HG03045 (cell line): ENCODE measurements around the gene LRRC61.

Experiments used
- ATAC-seq: cut with Tn5 transposase; IDR thresholded peaks from one replicate; pipeline ENCODE4 v1.9.1; 2021; ENCODE audit warnings: mild to moderate bottlenecking, moderate library complexity; ENCODE audit not compliant: unreplicated experiment

Gene LRRC61

GRCh38 chr7:150329331-150330120 is 6.4 kb downstream of the LRRC61 start:
- ATAC-seq: no peak

- ATAC-seq: no peak
Measured at GRCh38 chr7:150330211-150330885, 7.2 kb downstream of the LRRC61 start.

- ATAC-seq: no peak
Measured at GRCh38 chr7:150332852-150333635, 9.9 kb downstream of the LRRC61 start.

DNA sequence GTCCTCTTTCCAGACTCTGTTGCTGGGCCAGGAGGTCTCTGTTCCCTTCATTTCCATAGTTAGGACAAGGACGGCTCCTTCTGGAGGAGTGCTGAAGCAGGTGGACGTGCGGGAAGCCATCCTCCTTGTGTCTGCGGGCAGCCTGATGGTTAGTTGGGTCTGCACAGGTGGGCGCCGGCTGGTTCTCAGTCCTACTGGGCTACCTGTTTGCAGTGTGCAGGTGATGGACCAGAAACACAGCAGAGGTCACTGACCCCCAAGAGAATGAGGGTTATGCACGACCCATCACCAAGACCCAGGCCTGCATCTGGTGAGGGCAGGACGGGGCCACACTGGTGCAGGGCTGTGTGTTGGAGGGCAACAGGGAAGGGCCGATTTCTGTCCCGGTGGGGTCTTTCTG is 10.5 kb downstream of the LRRC61 start:
- no peak for ATAC-seq

DNA sequence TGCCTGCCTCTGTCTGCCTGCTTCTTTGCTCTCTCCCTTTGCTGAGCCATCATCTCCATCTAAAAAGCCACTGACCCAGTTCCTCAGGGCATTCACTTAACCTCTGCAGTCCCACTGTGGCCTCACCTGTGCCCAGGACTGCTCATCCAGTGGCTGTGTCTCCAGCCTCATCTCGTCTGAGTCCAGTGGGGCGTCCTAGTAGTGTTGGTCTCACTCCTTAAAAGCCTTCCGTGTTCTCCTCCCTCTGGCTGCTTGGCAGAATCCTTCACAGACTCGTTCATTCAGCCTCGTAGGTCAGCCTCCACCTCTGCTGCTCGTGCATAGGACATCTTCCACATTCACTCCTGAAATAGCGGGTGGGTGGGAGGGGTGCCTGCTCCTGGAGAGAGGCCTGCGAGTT is 11.0 kb downstream of the LRRC61 start:
- no peak for ATAC-seq

DNA sequence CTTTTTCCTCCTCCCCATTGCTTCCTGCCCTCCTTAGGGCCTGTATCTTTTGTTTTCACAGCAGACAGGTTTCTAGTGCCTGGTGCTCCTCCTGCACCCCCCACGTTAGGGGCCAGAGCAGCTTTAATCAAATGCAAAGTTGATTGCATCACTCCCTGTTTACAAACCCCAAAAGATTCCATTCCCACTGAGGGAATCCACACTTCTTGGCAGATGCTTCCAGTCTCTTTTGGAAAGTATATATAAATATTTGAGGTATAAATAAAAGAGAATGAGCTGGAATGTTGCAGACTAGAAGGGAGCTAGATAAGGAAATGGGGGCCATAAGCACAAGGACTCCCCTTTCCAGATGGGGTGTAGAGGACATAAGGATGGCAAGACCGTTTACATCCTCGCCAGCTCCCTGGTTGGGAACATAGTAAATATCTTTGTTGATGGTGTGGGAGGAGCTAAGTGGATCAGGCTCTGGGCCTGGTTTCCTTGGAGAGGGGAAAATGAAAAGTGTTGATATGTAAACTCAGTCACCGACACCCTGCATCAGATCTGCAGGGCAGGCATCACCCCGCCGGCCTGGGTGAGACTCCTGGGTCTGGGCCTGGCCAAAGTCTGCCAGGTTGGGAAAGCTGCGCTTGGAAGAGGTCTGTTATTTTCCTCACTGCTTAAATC is 12.1 kb downstream of the LRRC61 start:
- no peak for ATAC-seq

GRCh38 chr7:150335774-150336112 is 12.6 kb downstream of the LRRC61 start:
- ATAC-seq: no peak

DNA sequence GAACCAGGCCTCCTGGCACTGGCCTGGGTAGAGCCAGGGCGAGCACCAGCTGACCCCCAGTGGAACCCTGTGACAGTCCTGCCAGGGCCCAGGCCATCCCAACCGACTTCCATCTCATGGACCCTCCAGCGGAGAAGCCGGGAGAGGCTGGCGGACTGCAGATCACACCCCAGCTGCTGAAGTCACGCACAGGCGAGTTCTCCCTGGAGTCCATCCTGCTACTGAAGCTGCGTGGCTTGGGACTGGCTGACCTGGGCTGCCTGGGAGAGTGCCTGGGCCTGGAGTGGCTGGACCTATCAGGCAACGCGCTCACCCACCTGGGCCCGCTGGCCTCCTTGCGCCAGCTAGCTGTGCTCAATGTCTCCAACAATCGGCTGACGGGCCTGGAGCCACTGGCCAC is 13.6 kb downstream of the LRRC61 start:
- no peak for ATAC-seq

DNA sequence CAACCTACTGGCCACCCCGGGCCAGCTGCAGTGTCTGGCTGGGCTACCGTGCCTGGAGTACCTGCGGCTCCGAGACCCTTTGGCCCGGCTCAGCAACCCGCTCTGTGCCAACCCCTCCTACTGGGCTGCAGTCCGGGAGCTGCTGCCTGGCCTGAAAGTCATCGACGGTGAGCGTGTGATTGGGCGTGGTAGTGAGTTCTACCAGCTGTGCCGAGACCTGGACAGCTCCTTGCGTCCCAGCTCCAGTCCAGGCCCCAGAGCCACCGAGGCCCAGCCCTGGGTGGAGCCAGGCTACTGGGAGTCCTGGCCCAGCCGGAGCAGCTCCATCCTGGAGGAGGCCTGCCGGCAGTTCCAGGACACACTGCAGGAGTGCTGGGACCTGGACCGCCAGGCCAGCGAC is 14.0 kb downstream of the LRRC61 start:
- no peak for ATAC-seq

- ATAC-seq: no peak
Measured at GRCh38 chr7:150337659-150338081, 14.5 kb downstream of the LRRC61 start.

DNA sequence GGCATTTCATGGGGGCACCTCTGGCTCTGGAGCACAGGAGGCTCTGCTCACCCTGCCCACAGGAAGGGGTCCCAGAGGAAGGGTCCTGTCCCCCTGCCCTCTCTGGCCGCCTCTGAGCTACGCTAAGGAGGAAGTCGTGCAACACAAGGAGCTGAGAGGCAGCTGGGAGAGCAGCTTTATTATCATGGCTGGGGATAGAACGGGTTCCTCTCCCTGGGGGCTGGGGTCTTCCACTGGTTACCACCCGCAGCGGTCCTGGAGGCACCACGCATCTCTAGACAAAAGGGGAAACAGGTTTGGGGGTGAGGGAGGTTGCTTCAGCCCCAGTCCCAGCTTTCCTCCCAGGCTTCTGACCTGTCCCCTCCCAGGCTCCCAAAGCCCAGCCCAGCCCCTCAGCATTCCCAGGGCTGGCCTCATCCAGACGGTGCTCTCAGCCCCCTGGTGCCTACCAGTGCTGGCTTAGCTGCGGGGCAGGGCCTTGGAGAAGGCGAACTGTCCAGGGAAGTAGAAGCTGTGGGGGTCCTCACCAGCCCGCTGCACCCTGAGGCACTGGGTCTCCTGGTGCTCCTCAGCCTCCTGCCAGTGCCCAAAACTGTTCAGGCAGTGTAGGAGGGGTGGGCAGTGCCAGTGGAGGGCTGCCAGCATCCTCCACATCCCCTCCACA is 15.1 kb downstream of the LRRC61 start:
- no peak for ATAC-seq

DNA sequence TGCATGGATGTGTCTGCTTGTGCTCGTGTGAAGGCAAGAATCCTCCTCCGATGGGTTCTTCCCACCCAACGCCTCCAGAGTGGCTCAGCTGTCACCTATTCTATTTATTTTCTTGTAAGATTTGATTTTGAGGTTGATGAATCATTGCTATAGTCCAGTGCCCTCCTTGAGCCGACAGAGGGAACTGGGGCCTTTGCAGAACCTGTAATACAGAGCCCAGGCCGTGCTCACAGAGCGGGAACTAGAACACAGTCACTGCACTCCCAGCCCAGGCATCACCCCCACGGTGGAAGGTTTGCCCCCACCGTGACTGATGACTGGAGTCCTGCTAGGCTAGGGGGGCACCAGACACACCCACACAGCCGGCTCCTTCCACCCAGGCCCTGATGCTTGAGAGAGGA is 16.3 kb downstream of the LRRC61 start:
- ATAC-seq: no peak

GRCh38 chr7:150340024-150340749 is 17.0 kb downstream of the LRRC61 start:
- no peak for ATAC-seq

DNA sequence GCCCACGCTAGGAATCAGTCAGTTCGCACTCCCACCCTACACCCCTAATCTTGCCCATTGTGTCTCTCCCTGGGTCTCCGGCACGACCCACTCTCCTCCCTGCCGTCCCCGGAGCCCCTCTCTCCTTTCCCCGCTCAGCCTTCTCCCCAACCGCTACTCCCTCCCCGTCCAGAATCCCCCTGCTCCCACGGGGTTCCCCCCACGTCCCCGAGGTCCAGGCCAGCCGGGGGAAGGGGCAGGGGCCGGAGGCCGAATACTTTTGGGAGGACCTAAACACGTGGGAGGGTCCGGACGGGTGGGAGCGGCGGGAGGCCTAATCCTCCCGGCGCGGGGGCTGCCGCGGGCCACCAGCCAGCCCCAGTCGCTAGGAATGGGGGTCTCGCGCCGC is 17.7 kb downstream of the LRRC61 start:
- no peak for ATAC-seq

DNA sequence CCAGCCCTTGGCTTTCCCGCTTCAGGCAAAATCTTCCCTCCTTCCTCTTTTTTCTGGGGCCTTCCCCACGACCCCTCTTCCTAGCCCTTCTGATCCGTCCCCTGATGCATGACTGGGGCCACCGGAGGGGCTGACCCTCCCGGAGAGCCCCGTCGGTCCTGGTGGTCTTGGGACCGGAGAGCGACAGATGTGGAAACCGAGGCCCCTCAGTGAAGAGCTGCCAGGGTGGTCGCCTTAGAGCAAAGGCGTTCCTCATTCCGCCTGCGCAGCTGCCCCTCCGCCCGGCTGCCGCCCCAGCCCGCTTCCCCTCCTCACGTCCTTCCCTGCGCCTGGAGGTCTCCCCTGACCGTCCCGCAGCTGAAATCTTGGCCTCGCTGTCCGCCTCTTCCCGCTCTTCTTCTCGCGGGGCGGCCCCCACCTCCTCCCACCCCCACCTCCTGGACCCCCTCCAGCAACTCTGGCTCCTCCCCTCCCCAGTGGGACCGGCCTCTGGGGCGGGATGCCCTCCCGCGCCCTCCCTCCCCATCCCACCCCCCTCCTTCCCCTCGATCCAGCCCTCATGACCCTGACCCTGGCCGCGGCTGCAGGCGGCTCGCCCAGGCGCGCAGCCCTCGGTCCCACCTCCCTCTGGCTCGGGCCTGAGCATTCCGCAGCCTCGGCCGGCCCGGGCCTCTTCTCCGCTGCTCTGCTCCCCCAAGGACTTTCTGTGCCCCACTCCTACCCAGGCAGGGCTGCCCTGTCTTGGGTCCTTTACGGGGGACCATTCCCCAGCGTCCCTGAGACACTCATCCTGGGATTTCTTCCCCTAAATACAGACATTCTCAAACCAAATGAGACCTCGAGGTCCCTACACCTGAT is 18.3 kb downstream of the LRRC61 start, which contains the start of gene RARRES2:
Gene RARRES2, minus strand, starts transcription at position 367 of the 858 bp plus-strand sequence. CDS start 1,020 bp downstream, outside the sequence.
- no peak for ATAC-seq

DNA sequence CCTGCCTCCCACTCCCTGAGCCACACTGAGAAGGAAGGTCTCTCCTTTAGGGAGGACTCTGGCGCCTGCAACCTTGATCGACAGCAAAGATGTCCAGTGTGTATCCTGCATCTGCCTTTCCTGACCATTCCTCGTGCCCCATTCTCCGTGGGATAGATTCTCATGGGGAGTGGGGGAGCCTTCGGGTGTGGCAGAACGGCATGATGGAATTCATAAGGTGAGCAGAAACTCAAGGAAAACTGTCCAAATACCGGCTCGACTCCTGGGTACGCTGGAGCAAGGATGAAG is 18.9 kb downstream of the LRRC61 start:
- ATAC-seq: no peak

DNA sequence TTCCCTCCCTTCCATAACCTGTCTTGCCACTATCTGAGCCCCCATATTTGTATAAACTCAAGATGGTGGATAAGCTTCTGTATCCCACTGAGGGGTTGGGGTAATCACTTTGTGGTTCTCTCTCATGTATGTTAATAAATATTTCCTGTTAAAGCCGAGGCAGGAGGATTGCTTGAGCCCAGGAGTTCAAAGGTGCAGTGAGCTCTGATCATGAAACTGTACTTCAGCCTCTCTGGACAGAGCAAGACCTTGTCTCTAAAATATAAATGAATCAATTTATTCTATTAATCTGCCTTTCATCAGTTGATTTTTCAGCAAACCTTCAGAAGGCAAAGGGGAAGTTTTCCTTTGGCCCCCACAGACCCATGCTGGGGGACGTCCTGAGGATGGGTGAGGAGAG is 20.1 kb downstream of the LRRC61 start:
- ATAC-seq: no peak

DNA sequence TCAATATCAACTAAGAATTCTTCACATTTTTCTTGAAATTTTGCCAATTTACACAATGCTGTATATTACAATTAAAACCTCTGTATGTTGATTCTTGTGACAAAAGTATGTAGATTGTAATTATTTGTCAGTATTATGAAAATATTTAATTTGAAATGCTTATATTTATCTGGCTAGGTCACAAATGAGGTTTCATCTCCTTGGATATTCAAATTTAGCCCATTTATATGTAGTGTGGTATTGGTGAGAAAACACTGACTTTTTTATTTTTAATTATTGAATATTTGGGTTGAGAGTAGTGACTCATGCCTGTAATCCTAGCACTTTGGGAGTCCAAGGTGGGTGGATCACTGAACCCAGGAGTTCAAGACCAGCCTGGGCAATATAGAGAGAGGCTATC is 21.1 kb downstream of the LRRC61 start:
- ATAC-seq: no peak

GRCh38 chr7:150345012-150345411 is 21.9 kb downstream of the LRRC61 start:
- ATAC-seq: no peak
